ENCODE data around the gene TJAP1.

The TJAP1 gene

GRCh38 chr6:43468748-43469681 lies 8.4 kb upstream of the TJAP1 start:
- DNase-seq (ENCODE audit: low spot score) = no peak
- Histone ChIP-seq H3K27ac (no peak overlapping the region), H3K4me3 (no peak overlapping the region)
- TF ChIP-seq CTCF (IDR thresholded peaks at IDR 0.05) = no peak

GRCh38 chr6:43469947-43470346 lies 7.4 kb upstream of the TJAP1 start:
- TF ChIP-seq CTCF (IDR thresholded peaks at IDR 0.05) = no peak
- Histone ChIP-seq H3K27ac (no peak overlapping the region), H3K4me3 (no peak overlapping the region)
- no peak for DNase-seq (ENCODE audit: low spot score)

GRCh38 chr6:43471399-43471798 lies 6.0 kb upstream of the TJAP1 start:
- no peak for DNase-seq (ENCODE audit: low spot score)
- TF ChIP-seq CTCF (IDR thresholded peaks at IDR 0.05) = no peak
- no peak overlapping the region for H3K4me3 ChIP-seq
- H3K27ac ChIP-seq = no peak overlapping the region

- no peak for DNase-seq (ENCODE audit: low spot score)
- Histone ChIP-seq H3K4me3 (no peak overlapping the region), H3K27ac (no peak overlapping the region)
- no peak for TF ChIP-seq CTCF (IDR thresholded peaks at IDR 0.05)
Observed at GRCh38 chr6:43472515-43472914, 4.9 kb upstream of the TJAP1 start.

GRCh38 chr6:43475516-43475915 lies 1.9 kb upstream of the TJAP1 start:
- DNase-seq (ENCODE audit: low spot score) = no peak
- Histone ChIP-seq H3K4me3 (no peak overlapping the region), H3K27ac (no peak overlapping the region)
- TF ChIP-seq CTCF (IDR thresholded peaks at IDR 0.05) = no peak

GRCh38 chr6:43476746-43477145 lies 624 bp upstream of the TJAP1 start:
- Histone ChIP-seq H3K4me3 (peak overlapping the region; percentile 75), H3K27ac (peak overlapping the region; percentile 35 to 66)
- no peak for TF ChIP-seq CTCF (IDR thresholded peaks at IDR 0.05)
- DNase-seq (ENCODE audit: low spot score) = no peak

- H3K27ac ChIP-seq = peak overlapping the region in 1 of 2 donors; percentile 75
- TF ChIP-seq CTCF (IDR thresholded peaks at IDR 0.05) = no peak
Observed at GRCh38 chr6:43478008-43478372, 620 bp downstream of the TJAP1 start.

More at GRCh38 chr6:43478008-43478372, 620 bp downstream of the TJAP1 start:
- H3K4me3 ChIP-seq = peak overlapping the region; percentile 75
- DNase-seq (ENCODE audit: low spot score) = no peak

All from coronary artery (tissue), 2 donors.